ENCODE measurements around the gene OSBPL9. TPM values are rescaled to one million over a fixed set of nuclear protein-coding genes. Genes with fewer than 3 reads are reported as not detected.
A peak's percentile ranks its signal among the peaks of the same experiment; 100 is the strongest.

The OSBPL9 gene
- total and polyA plus RNA-seq, 9 of the 15 experiments (the other 6 are each of a cell fraction or from before 2014, with no cell fraction given), result 43.9 to 217 (median 170) TPM

- TF ChIP-seq, protein P1, sequence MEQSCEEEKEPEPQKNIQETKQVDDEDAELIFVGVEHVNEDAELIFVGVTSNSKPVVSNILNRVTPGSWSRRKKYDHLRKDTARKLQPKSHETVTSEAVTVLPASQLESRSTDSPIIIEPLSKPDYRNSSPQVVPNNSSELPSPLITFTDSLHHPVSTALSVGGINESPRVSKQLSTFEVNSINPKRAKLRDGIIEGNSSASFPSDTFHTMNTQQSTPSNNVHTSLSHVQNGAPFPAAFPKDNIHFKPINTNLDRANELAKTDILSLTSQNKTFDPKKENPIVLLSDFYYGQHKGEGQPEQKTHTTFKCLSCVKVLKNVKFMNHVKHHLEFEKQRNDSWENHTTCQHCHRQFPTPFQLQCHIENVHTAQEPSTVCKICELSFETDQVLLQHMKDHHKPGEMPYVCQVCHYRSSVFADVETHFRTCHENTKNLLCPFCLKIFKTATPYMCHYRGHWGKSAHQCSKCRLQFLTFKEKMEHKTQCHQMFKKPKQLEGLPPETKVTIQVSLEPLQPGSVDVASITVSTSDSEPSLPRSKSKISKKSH (CRISPR knock-in tag; IDR thresholded peaks at IDR 0.05), result no peak
- TF ChIP-seq FOXM1 (IDR thresholded peaks at IDR 0.05; ENCODE audit: low read depth) (no peak), FOXM1 (CRISPR knock-in tag; IDR thresholded peaks at IDR 0.05; ENCODE audit: low read depth) (no peak), ZNF274 (IDR thresholded peaks at IDR 0.05; ENCODE audit: borderline replicate concordance, low read depth, low read length) (no peak), KDM2B (CRISPR knock-in tag; IDR thresholded peaks at IDR 0.05) (0 out of 2 replicates have a peak, but pooled peaks have one; percentile 62), THRB (CRISPR knock-in tag; conservative IDR thresholded peaks at IDR 0.05) (no peak), ELK3 (CRISPR knock-in tag; IDR thresholded peaks at IDR 0.05) (no peak), ZNF282 (CRISPR knock-in tag; IDR thresholded peaks at IDR 0.05) (no peak), POLR2H (tag; IDR thresholded peaks at IDR 0.05; ENCODE audit: low read depth) (peak; percentile 74), RBFOX2 (IDR thresholded peaks at IDR 0.05; ENCODE audit: low read depth, low read length) (peak; percentile 96), POU5F1 (IDR thresholded peaks at IDR 0.05; ENCODE audit: borderline replicate concordance, low read depth, low read length, partially characterized antibody) (no peak), USF1 (CRISPR knock-in tag; IDR thresholded peaks at IDR 0.05) (peak; percentile 80), RBM39 (optimal IDR thresholded peaks at IDR 0.05; ENCODE audit: low read depth, low read length) (no peak), CHCHD3 (CRISPR knock-in tag; IDR thresholded peaks at IDR 0.05) (no peak), LARP7 (IDR thresholded peaks at IDR 0.05) (no peak), BCL6 (CRISPR knock-in tag; IDR thresholded peaks at IDR 0.05) (no peak), HOXB6 (CRISPR knock-in tag; IDR thresholded peaks at IDR 0.05; ENCODE audit: borderline replicate concordance) (no peak)
- TF ChIP-seq, protein P2, sequence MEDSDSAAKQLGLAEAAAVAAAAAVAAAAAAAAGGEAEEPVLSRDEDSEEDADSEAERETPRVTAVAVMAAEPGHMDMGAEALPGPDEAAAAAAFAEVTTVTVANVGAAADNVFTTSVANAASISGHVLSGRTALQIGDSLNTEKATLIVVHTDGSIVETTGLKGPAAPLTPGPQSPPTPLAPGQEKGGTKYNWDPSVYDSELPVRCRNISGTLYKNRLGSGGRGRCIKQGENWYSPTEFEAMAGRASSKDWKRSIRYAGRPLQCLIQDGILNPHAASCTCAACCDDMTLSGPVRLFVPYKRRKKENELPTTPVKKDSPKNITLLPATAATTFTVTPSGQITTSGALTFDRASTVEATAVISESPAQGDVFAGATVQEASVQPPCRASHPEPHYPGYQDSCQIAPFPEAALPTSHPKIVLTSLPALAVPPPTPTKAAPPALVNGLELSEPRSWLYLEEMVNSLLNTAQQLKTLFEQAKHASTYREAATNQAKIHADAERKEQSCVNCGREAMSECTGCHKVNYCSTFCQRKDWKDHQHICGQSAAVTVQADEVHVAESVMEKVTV (CRISPR knock-in tag; IDR thresholded peaks at IDR 0.05), result no peak
- TF ChIP-seq, protein P3, sequence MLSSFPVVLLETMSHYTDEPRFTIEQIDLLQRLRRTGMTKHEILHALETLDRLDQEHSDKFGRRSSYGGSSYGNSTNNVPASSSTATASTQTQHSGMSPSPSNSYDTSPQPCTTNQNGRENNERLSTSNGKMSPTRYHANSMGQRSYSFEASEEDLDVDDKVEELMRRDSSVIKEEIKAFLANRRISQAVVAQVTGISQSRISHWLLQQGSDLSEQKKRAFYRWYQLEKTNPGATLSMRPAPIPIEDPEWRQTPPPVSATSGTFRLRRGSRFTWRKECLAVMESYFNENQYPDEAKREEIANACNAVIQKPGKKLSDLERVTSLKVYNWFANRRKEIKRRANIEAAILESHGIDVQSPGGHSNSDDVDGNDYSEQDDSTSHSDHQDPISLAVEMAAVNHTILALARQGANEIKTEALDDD (IDR thresholded peaks at IDR 0.05), result no peak
- TF ChIP-seq, protein P4, sequence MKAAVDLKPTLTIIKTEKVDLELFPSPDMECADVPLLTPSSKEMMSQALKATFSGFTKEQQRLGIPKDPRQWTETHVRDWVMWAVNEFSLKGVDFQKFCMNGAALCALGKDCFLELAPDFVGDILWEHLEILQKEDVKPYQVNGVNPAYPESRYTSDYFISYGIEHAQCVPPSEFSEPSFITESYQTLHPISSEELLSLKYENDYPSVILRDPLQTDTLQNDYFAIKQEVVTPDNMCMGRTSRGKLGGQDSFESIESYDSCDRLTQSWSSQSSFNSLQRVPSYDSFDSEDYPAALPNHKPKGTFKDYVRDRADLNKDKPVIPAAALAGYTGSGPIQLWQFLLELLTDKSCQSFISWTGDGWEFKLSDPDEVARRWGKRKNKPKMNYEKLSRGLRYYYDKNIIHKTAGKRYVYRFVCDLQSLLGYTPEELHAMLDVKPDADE (conservative IDR thresholded peaks at IDR 0.05; ENCODE audit: control insufficient read depth, low read depth, low read length), result peak; percentile 86
Measured at GRCh38 chr1:51729156-51729823, 112.4 kb downstream of the OSBPL9 start (continued).
